ENCODE results near the gene DACH2.

- no peak for TF ChIP-seq CTCF (IDR thresholded peaks at IDR 0.05)
- TF ChIP-seq POLR2A (IDR thresholded peaks at IDR 0.05), result no peak
Measured at GRCh38 chrX:86845101-86845500, 696.9 kb downstream of the DACH2 start.
